Mesothelial cell of epicardium (in vitro differentiated cells): ENCODE data around the gene UBQLN2. TPM values are rescaled to one million over a fixed set of nuclear protein-coding genes. Genes with fewer than 3 reads are reported as not detected.
"Not testable (repeated sequence)": the region's sequence is repeated elsewhere in the genome, so short reads cannot be mapped to it uniquely, and the experiment has no call there.

Experiments used
- DNase-seq, 2 experiments: peaks; one replicate each; pipeline ENCODE4 v3.0.0; 2021; ENCODE audit warnings: low spot score in 2 of 2; ENCODE audit not compliant: unreplicated experiment in 2 of 2
- H3K27ac Mint-ChIP-seq: 2 replicates; pipeline ENCODE4 v1.8.0; 2021; ENCODE audit warnings: mixed read lengths
- H3K27me3 Mint-ChIP-seq: 2 replicates; pipeline ENCODE4 v1.8.0; 2021; ENCODE audit warnings: low read depth, mixed read lengths
- H3K36me3 Mint-ChIP-seq: 2 replicates; pipeline ENCODE4 v1.8.0; 2021; ENCODE audit warnings: mixed read lengths
- H3K4me1 Mint-ChIP-seq: 2 replicates; pipeline ENCODE4 v1.8.0; 2021; ENCODE audit warnings: mixed read lengths
- H3K4me3 Mint-ChIP-seq: 2 replicates; pipeline ENCODE4 v1.8.0; 2021; ENCODE audit warnings: mild to moderate bottlenecking, moderate library complexity, mixed read lengths
- H3K9me3 Mint-ChIP-seq: 2 replicates; pipeline ENCODE4 v1.8.0; 2021; ENCODE audit warnings: mixed read lengths
- total RNA-seq: library from RNA; stranded (reverse); gene quantifications from 3 replicates; pipeline ENCODE4 v1.2.1, GENCODE V29; 2021
- TF ChIP-seq, protein P1 (sequence below): fragments of 200-600 bp; sonication (generic); IDR thresholded peaks from one replicate; pipeline ENCODE4 v1.5.0; 2021; ENCODE audit warnings: antibody characterized with exemption; ENCODE audit not compliant: unreplicated experiment

UBQLN2 gene
- total RNA-seq, 1 donor from 2014 or later: 36.7 TPM

DNA sequence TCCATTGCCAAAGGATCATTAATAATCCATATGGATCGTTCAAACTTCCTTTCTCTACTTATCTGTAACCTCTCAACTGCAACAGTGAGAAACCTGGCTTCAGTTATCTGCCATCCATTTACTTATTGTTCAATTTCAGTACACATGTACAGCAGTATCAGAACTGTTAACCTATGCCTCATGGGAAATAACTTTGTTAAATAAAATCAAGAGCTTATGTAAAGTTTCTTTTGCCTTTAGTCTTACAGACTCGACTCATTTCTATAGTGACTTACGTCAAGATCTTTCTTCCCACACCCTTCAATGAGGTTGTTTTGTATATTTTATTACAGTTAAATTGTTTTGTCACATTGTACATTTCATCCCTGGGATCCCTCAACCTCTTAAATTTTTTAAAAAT, 11.4 kb downstream of the UBQLN2 start:
- Mint-ChIP-seq H3K27ac (no peak overlapping the region), H3K27me3 (no peaks in the 10 kb centered on the region), H3K4me3 (no peak overlapping the region), H3K9me3 (peaks cover 63% of the 10 kb centered on the region), H3K36me3 (peaks cover 24% of the 10 kb centered on the region), H3K4me1 (no peaks in the 10 kb centered on the region)
- TF ChIP-seq, protein P1, sequence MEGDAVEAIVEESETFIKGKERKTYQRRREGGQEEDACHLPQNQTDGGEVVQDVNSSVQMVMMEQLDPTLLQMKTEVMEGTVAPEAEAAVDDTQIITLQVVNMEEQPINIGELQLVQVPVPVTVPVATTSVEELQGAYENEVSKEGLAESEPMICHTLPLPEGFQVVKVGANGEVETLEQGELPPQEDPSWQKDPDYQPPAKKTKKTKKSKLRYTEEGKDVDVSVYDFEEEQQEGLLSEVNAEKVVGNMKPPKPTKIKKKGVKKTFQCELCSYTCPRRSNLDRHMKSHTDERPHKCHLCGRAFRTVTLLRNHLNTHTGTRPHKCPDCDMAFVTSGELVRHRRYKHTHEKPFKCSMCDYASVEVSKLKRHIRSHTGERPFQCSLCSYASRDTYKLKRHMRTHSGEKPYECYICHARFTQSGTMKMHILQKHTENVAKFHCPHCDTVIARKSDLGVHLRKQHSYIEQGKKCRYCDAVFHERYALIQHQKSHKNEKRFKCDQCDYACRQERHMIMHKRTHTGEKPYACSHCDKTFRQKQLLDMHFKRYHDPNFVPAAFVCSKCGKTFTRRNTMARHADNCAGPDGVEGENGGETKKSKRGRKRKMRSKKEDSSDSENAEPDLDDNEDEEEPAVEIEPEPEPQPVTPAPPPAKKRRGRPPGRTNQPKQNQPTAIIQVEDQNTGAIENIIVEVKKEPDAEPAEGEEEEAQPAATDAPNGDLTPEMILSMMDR: no peak
- DNase-seq: no peak

DNA sequence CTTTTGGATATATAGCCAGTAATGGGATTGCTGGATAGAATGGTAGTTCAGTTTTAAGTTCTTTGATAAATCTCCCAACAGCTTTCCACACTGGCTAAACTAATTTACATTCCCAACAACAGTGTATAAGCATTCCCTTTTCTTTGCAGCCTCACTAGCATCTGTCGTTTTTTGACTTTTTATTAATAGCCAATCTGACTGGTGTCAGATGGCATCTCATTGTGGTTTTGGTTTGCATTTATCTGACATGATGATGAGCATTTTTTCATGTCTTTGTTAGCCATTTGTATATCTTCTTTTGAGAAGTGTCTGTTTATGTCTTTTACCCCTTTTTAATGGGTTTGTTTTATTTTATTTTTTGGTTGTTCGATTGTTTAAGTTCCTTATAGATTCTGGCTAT, 13.3 kb downstream of the UBQLN2 start:
- Mint-ChIP-seq H3K27me3 (no peaks in the 10 kb centered on the region), H3K36me3 (peaks cover 40% of the 10 kb centered on the region), H3K27ac (no peak overlapping the region), H3K4me1 (no peaks in the 10 kb centered on the region), H3K4me3 (no peak overlapping the region), H3K9me3 (peaks cover 65% of the 10 kb centered on the region)
- no peak for DNase-seq
- TF ChIP-seq, protein P1: no peak

DNA sequence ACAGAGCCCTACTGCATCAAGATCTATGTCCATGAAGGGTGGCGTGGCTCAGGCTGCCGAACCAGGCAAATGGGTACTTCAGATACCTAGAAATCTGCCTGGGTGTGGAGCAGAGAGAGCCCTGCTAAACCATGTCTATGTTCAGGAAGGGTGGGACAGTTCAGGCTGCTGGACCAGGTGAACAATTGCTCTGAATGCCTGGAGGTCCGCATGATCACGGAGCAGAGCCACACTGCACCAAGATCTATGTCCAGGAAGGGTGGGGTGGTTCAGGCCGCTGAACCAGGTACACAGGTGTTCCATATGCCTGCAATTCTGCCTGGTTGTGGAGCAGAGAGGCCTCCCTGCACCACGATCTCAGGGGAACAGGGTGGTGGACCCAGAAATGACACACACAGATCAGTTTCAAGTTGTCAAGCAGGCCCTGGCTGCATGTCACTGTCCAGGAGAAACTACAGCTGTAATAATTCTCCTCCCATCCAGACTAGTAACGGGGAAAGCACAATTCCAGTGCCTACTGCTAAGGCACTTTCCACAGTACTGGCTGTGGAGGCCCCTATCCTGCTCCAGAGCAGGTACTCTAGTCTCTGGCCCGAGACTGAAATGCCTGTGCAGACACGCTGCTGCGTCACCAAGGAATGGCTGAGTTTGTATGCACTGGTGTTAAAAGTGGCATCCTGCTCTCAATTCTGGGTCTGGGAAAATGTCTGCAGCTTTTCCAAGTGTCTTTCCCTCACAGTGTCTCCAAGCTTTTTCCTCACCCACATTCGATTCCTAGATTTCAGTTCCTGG, 25.2 kb downstream of the UBQLN2 start:
- Mint-ChIP-seq H3K36me3 (peaks cover 11% of the 10 kb centered on the region), H3K4me3 (no peak overlapping the region), H3K27ac (no peak overlapping the region), H3K9me3 (peaks cover 45% of the 10 kb centered on the region), H3K27me3 (no peaks in the 10 kb centered on the region), H3K4me1 (no peaks in the 10 kb centered on the region)
- DNase-seq: no peak
- TF ChIP-seq, protein P1: no peak

DNA sequence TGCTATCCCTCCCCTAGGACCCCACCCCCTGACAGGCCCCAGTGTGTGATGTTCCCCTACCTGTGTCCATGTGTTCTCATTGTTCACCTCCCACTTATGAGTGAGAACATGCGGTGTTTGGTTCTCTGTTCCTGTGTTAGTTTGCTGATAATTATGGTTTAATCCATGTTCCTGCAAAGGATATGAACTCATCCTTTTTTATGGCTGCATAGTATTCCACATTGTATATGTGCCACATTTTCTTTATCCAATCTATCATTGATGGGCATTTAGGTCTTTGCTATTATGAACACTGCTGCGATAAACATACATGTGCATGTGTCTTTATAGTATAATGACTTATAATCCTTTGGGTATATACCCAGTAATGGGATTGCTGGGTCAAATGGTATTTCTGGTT, 28.4 kb downstream of the UBQLN2 start:
- H3K4me1 Mint-ChIP-seq, H3K27ac Mint-ChIP-seq, H3K4me3 Mint-ChIP-seq, DNase-seq, H3K27me3 Mint-ChIP-seq: not testable (repeated sequence)
- peaks cover 27% of the 10 kb centered on the region for H3K36me3 Mint-ChIP-seq
- peaks cover 59% of the 10 kb centered on the region for H3K9me3 Mint-ChIP-seq

DNA sequence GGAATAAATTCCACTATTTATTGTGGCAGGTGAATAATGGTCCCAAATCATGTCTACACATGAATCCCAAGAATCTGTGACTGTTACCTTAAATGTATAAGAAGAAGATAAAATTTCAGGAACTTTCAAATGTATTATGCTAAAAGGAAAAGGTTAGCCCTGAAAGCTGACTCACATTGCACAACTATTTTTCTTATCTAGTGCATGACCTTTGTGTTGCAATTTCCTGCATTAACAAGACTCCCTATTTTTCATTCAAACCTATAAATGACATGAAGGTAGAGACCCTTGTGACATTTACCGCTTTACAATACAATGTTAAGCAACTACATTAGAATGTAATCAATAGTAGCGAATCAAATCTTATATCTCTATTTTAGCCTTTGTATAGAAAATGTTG, 36.7 kb downstream of the UBQLN2 start:
- H3K4me1 Mint-ChIP-seq: no peaks in the 10 kb centered on the region
- H3K27me3 Mint-ChIP-seq: no peaks in the 10 kb centered on the region
- no peak for DNase-seq
- peaks cover 9% of the 10 kb centered on the region for H3K36me3 Mint-ChIP-seq
- TF ChIP-seq, protein P1: no peak
- no peak overlapping the region for H3K27ac Mint-ChIP-seq
- peaks cover 60% of the 10 kb centered on the region for H3K9me3 Mint-ChIP-seq
- H3K4me3 Mint-ChIP-seq: no peak overlapping the region

DNA sequence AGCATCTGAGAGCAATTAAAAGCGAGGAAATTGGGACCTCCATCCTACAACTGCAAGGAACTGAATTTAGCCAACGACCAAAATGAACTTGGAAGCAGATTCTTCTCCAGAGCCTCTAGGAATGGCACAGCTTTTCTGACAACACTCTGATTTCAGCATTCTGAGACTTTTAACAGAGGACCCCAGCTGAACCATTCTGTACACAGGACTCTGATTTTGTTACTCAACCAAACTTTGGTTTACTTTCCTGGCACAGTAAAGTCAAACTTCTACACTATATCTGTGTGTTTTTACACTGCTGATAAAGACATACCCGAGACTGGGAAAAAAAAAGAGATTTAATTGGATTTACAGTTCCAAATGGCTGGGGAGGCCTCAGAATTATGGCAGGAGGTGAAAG, 37.6 kb downstream of the UBQLN2 start:
- H3K27ac Mint-ChIP-seq: no peak overlapping the region
- no peak overlapping the region for H3K4me3 Mint-ChIP-seq
- H3K9me3 Mint-ChIP-seq: peaks cover 58% of the 10 kb centered on the region
- no peaks in the 10 kb centered on the region for H3K4me1 Mint-ChIP-seq
- H3K27me3 Mint-ChIP-seq: no peaks in the 10 kb centered on the region
- DNase-seq: no peak
- peaks cover 7% of the 10 kb centered on the region for H3K36me3 Mint-ChIP-seq
- TF ChIP-seq, protein P1: no peak
